IPS-20b (cell line): ENCODE results near the gene JOSD2.

Experiments used
- H3K27ac ChIP-seq: one replicate; pipeline ENCODE4 v1.5.1; 2013; ENCODE audit warnings: low read length
- H3K27me3 ChIP-seq: 2 replicates; pipeline ENCODE4 v1.6.1; 2013; ENCODE audit warnings: mild to moderate bottlenecking, low read length, inconsistent platforms; ENCODE audit not compliant: insufficient read depth
- H3K36me3 ChIP-seq: 2 replicates; pipeline ENCODE4 v1.6.1; 2013; ENCODE audit warnings: low read depth, mild to moderate bottlenecking, inconsistent platforms, low read length, moderate library complexity; ENCODE audit not compliant: insufficient read depth
- H3K4me1 ChIP-seq: 2 replicates; pipeline ENCODE4 v1.6.1; 2013; ENCODE audit warnings: mild to moderate bottlenecking, control low read depth, inconsistent platforms, low read length, moderate library complexity; ENCODE audit not compliant: insufficient read depth
- H3K4me3 ChIP-seq: 2 replicates; pipeline ENCODE4 v1.5.1; 2013; ENCODE audit warnings: mild to moderate bottlenecking, low read length, inconsistent platforms
- H3K9ac ChIP-seq: 2 replicates; pipeline ENCODE4 v1.6.1; 2013; ENCODE audit warnings: low read depth, mild to moderate bottlenecking, inconsistent platforms, low read length, moderate library complexity
- H3K9me3 ChIP-seq: 2 replicates; pipeline ENCODE4 v1.6.1; 2013; ENCODE audit warnings: mild to moderate bottlenecking, low read depth, low read length, inconsistent platforms; ENCODE audit not compliant: insufficient read depth

Gene JOSD2

GRCh38 chr19:50464348-50464747 is 46.6 kb downstream of the JOSD2 start:
- Histone ChIP-seq H3K27me3 (no peaks in the 10 kb centered on the region), H3K36me3 (no peaks in the 10 kb centered on the region), H3K9ac (no peak overlapping the region), H3K4me3 (no peak overlapping the region), H3K9me3 (peaks cover 15% of the 10 kb centered on the region), H3K27ac (no peak overlapping the region), H3K4me1 (no peaks in the 10 kb centered on the region)

- Histone ChIP-seq H3K9ac (no peak overlapping the region), H3K36me3 (no peaks in the 10 kb centered on the region), H3K27me3 (no peaks in the 10 kb centered on the region), H3K27ac (no peak overlapping the region), H3K9me3 (peaks cover 13% of the 10 kb centered on the region), H3K4me1 (no peaks in the 10 kb centered on the region), H3K4me3 (no peak overlapping the region)
Measured at GRCh38 chr19:50462970-50463369, 48.0 kb downstream of the JOSD2 start.

- no peak overlapping the region for H3K27ac ChIP-seq
- no peaks in the 10 kb centered on the region for H3K27me3 ChIP-seq
- H3K9me3 ChIP-seq = peaks cover 14% of the 10 kb centered on the region
Measured at GRCh38 chr19:50461066-50461875, 49.7 kb downstream of the JOSD2 start.

GRCh38 chr19:50460161-50460765 is 50.7 kb downstream of the JOSD2 start:
- Histone ChIP-seq H3K4me1 (no peaks in the 10 kb centered on the region), H3K9me3 (peaks cover 24% of the 10 kb centered on the region), H3K27me3 (no peaks in the 10 kb centered on the region), H3K4me3 (no peak overlapping the region), H3K9ac (no peak overlapping the region), H3K36me3 (no peaks in the 10 kb centered on the region), H3K27ac (no peak overlapping the region)

More at GRCh38 chr19:50461066-50461875, 49.7 kb downstream of the JOSD2 start:
- no peak overlapping the region for H3K9ac ChIP-seq
- no peak overlapping the region for H3K4me3 ChIP-seq
- H3K36me3 ChIP-seq = no peaks in the 10 kb centered on the region
- no peaks in the 10 kb centered on the region for H3K4me1 ChIP-seq

- Histone ChIP-seq H3K4me1 (no peaks in the 10 kb centered on the region), H3K4me3 (no peak overlapping the region), H3K27me3 (no peaks in the 10 kb centered on the region), H3K27ac (no peak overlapping the region), H3K36me3 (no peaks in the 10 kb centered on the region), H3K9ac (no peak overlapping the region), H3K9me3 (peaks cover 24% of the 10 kb centered on the region; the same call in 1 of the 2 replicates)
Measured at GRCh38 chr19:50459638-50460037, 51.4 kb downstream of the JOSD2 start.

- Histone ChIP-seq H3K4me3 (no peak overlapping the region), H3K9me3 (peaks cover 19% of the 10 kb centered on the region; the same call in 1 of the 2 replicates), H3K27me3 (no peaks in the 10 kb centered on the region), H3K36me3 (no peaks in the 10 kb centered on the region), H3K9ac (no peak overlapping the region), H3K4me1 (no peaks in the 10 kb centered on the region), H3K27ac (no peak overlapping the region)
Measured at GRCh38 chr19:50459067-50459456, 51.9 kb downstream of the JOSD2 start.

- peaks cover 21% of the 10 kb centered on the region; the same call in 1 of the 2 replicates for H3K9me3 ChIP-seq
- H3K4me3 ChIP-seq = no peak overlapping the region
- H3K27me3 ChIP-seq = no peaks in the 10 kb centered on the region
- no peaks in the 10 kb centered on the region for H3K36me3 ChIP-seq
- H3K27ac ChIP-seq = no peak overlapping the region
- no peak overlapping the region for H3K9ac ChIP-seq
- no peaks in the 10 kb centered on the region for H3K4me1 ChIP-seq
Measured at GRCh38 chr19:50458396-50459066, 52.5 kb downstream of the JOSD2 start.

GRCh38 chr19:50457300-50457699 is 53.7 kb downstream of the JOSD2 start:
- H3K27me3 ChIP-seq = no peaks in the 10 kb centered on the region
- no peak overlapping the region for H3K27ac ChIP-seq
- no peaks in the 10 kb centered on the region for H3K4me1 ChIP-seq
- peaks cover 21% of the 10 kb centered on the region; the same call in 1 of the 2 replicates for H3K9me3 ChIP-seq
- no peaks in the 10 kb centered on the region for H3K36me3 ChIP-seq
- no peak overlapping the region for H3K9ac ChIP-seq
- H3K4me3 ChIP-seq = no peak overlapping the region
